A673 (cell line): Measurements from ENCODE around the gene ULK4. TPM values are rescaled to one million over a fixed set of nuclear protein-coding genes. Genes with fewer than 3 reads are reported as not detected.

Source experiments
- BruUV-seq: library from RNA; stranded (reverse); fragments of 400-500 nt; replicated peaks from 2 replicates; lab custom pipeline; 2021; lab: Mats Ljungman, UMichigan
- CTCF ChIA-PET: fragments of 300-600 bp; sonication (Branson Sonifier 250); formaldehyde crosslinking; loops from one replicate; lab custom pipeline; 2022; ENCODE audit warnings: antibody characterized with exemption; lab: Charles Lee
- POLR2A ChIA-PET: fragments of 300-600 bp; sonication (Branson Sonifier 250); formaldehyde crosslinking; loops from one replicate; lab custom pipeline; 2022; ENCODE audit warnings: antibody characterized with exemption; ENCODE audit not compliant: low non-redundant PET; lab: Charles Lee
- DNase-seq: peaks from one replicate; pipeline ENCODE4 v3.0.0-alpha.2; 2015; ENCODE audit warnings: low spot score
- H3K27ac ChIP-seq: fragments of 200-600 bp; sonication (generic); 2 replicates; pipeline ENCODE4 v1.5.1; 2016; ENCODE audit warnings: mixed run types, low read depth, mild to moderate bottlenecking, mixed read lengths, antibody characterized with exemption, low read length; ENCODE audit not compliant: poor library complexity, severe bottlenecking
- H3K27me3 ChIP-seq: fragments of 200-600 bp; sonication (generic); replicated peaks from 2 replicates; pipeline ENCODE4 v1.6.1; 2017; ENCODE audit warnings: mixed run types, low read depth, mild to moderate bottlenecking, mixed read lengths, antibody characterized with exemption, low read length; ENCODE audit not compliant: insufficient read depth, poor library complexity
- H3K36me3 ChIP-seq: fragments of 200-600 bp; sonication (generic); 2 replicates; pipeline ENCODE4 v1.6.1; 2016; ENCODE audit warnings: mixed run types, mild to moderate bottlenecking, mixed read lengths, antibody characterized with exemption, low read length; ENCODE audit not compliant: insufficient read depth, poor library complexity, severe bottlenecking
- H3K4me1 ChIP-seq: fragments of 200-600 bp; sonication (generic); 2 replicates; pipeline ENCODE4 v1.6.1; 2017; ENCODE audit warnings: mixed run types, mild to moderate bottlenecking, mixed read lengths, antibody characterized with exemption, low read length; ENCODE audit not compliant: insufficient read depth, poor library complexity, severe bottlenecking
- H3K4me3 ChIP-seq: fragments of 200-600 bp; sonication (generic); 2 replicates; pipeline ENCODE4 v1.5.1; 2016; ENCODE audit warnings: low read depth, mixed run types, mild to moderate bottlenecking, mixed read lengths, low read length; ENCODE audit not compliant: poor library complexity, severe bottlenecking
- H3K9me3 ChIP-seq: fragments of 200-600 bp; sonication (generic); 2 replicates; pipeline ENCODE4 v1.6.1; 2016; ENCODE audit warnings: mixed run types, low read depth, mild to moderate bottlenecking, mixed read lengths, antibody characterized with exemption, low read length; ENCODE audit not compliant: poor library complexity, severe bottlenecking
- CTCF ChIP-seq: fragments of 300-800, 200-600 bp; sonication (generic); conservative IDR thresholded peaks from 2 replicates; pipeline ENCODE4 v1.5.1; 2017; ENCODE audit warnings: low read depth, mild to moderate bottlenecking, antibody characterized with exemption, low read length, moderate library complexity, mixed read lengths
- EZH2 ChIP-seq: fragments of 200-600 bp; sonication (generic); IDR thresholded peaks from 2 replicates; pipeline ENCODE4 v1.6.1; 2017; ENCODE audit warnings: borderline replicate concordance, low read depth, mild to moderate bottlenecking, mixed read lengths, antibody characterized with exemption, low read length; ENCODE audit not compliant: poor library complexity, severe bottlenecking
- intact Hi-C: fragments of 100-400 bp; cut with micrococcal nuclease; formaldehyde crosslinking; loops from one replicate; pipeline ENCODE4 v1.10.0; 2022; ENCODE audit not compliant: unreplicated experiment
- total RNA-seq: library from RNA; stranded (reverse); gene quantifications from 2 replicates; pipeline ENCODE4 v1.2.3, GENCODE V29; 2021

The ULK4 gene
- total RNA-seq, 1 experiment from 2014 or later: 7.4 TPM

GRCh38 chr3:41682996-41683395 is 278.9 kb downstream of the ULK4 start:
- BruUV-seq: no TSS peak
- no peak for DNase-seq
- TF ChIP-seq CTCF: no peak
- no peak for TF ChIP-seq EZH2
- intact Hi-C loops: no loop called here
- POLR2A ChIA-PET: no interaction called here
- Histone ChIP-seq H3K4me3 (no peak overlapping the region), H3K27ac (no peak overlapping the region), H3K27me3 (no peaks in the 10 kb centered on the region), H3K36me3 (no peaks in the 10 kb centered on the region), H3K4me1 (peaks cover 14% of the 10 kb centered on the region), H3K9me3 (no peaks in the 10 kb centered on the region)
- CTCF ChIA-PET: no interaction called here

- Histone ChIP-seq H3K4me3 (no peak overlapping the region), H3K36me3 (no peaks in the 10 kb centered on the region), H3K27ac (no peak overlapping the region), H3K27me3 (no peaks in the 10 kb centered on the region), H3K9me3 (no peaks in the 10 kb centered on the region), H3K4me1 (peaks cover 14% of the 10 kb centered on the region)
- CTCF ChIA-PET: no interaction called here
- POLR2A ChIA-PET: no interaction called here
- no TSS peak for BruUV-seq
- intact Hi-C loops: no loop called here
- DNase-seq: no peak
- TF ChIP-seq CTCF (no peak), EZH2 (no peak)
Observed at GRCh38 chr3:41682382-41682781, 279.5 kb downstream of the ULK4 start.

- intact Hi-C loops: no loop called here
- BruUV-seq: no TSS peak
- no peaks in the 10 kb centered on the region for H3K9me3 ChIP-seq
- ChIA-PET CTCF (interaction anchor here (0.7 kb wide), 1 partner anchor 1097 kb away, joined by 3 read pairs; no protein-coding TSS in a partner anchor), POLR2A (no interaction called here)
- no peaks in the 10 kb centered on the region for H3K27me3 ChIP-seq
- no peak overlapping the region for H3K27ac ChIP-seq
- TF ChIP-seq CTCF (no peak), EZH2 (no peak)
- H3K4me1 ChIP-seq: peaks cover 14% of the 10 kb centered on the region
- DNase-seq: peak; percentile 66
- H3K4me3 ChIP-seq: no peak overlapping the region
- H3K36me3 ChIP-seq: no peaks in the 10 kb centered on the region
Observed at GRCh38 chr3:41681479-41681878, 280.4 kb downstream of the ULK4 start.
